Rectal smooth muscle tissue (tissue), 1 donor: ENCODE data around the gene NCKAP5L.
A peak's percentile ranks its signal among the peaks of the same experiment; 100 is the strongest.
"Not testable (repeated sequence)": the region's sequence is repeated elsewhere in the genome, so short reads cannot be mapped to it uniquely, and the experiment has no call there.

Experiments used
- H3K27ac ChIP-seq: one replicate; pipeline ENCODE4 v1.7.0; 2013; ENCODE audit warnings: low read depth, low read length, inconsistent platforms
- H3K27me3 ChIP-seq: one replicate; pipeline ENCODE4 v1.7.0; 2013; ENCODE audit warnings: low read length; ENCODE audit not compliant: control insufficient read depth, insufficient read depth
- H3K36me3 ChIP-seq: one replicate; pipeline ENCODE4 v1.7.0; 2013; ENCODE audit warnings: low read length; ENCODE audit not compliant: control insufficient read depth, insufficient read depth
- H3K4me1 ChIP-seq: one replicate; pipeline ENCODE4 v1.7.0; 2013; ENCODE audit warnings: low read length; ENCODE audit not compliant: control insufficient read depth, insufficient read depth
- H3K4me3 ChIP-seq: one replicate; pipeline ENCODE4 v1.7.0; 2013; ENCODE audit warnings: low read length
- H3K9ac ChIP-seq: one replicate; pipeline ENCODE4 v1.7.0; 2013; ENCODE audit warnings: low read length

Gene NCKAP5L

DNA sequence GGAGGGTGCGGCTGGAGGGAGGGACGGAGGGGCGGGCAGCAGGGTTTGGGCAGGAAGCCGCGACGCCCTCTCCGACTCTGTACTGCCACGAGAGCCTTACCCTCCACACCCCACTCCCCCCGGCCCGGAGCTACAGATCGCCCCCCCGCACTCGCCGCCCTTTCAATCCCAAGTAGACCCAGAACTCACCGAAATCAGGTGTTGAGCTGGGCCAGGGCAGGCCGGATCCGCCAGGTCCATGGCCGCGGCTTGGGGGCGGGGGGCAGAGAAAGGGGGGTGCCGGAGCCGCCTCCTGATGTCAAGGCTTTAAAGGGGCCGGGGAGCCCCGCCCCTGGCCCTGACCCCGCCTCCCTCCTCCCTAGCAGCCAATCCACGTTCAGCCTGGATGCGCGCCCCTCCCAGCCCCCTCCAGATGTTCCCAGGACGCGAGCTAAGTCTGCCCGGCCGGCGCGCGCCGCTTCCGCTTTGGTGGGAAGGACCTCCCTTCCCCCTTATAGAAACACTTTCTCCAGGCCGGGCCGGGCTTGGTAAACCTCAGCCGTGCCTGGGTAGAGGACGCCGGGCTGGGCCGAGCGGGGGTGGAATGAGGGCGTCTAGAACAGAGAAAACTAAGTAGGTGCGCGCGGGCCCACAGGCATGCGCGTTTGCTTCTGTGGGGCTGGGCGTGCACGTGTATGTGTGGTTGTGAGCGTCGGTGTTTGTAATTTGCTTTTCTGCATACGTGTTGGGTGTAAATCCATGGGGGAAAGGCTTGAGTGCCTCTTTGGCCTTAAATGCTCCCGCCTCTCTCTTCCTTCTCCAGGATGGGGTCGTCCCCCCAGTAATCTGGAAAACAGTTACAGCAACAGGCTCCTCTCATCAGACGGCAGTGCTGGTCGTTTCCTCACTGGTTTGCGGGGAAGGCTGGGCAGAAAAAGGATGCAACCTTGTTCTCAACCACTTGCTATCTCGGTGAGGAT lies at the start of gene NCKAP5L:
TSS of gene NCKAP5L (minus strand) at position 281 of the 959 bp plus-strand sequence. CDS start 24,369 bp downstream, outside the sequence.
- Histone ChIP-seq H3K27ac (peak within 1 kb of the TSS; percentile 92), H3K9ac (peak within 1 kb of the TSS; percentile 57), H3K27me3 (no peaks in the 10 kb centered on the region), H3K4me1 (peaks cover 13% of the 10 kb centered on the region), H3K4me3 (peak within 1 kb of the TSS; percentile 78), H3K36me3 (no peaks in the 10 kb centered on the region)

- Histone ChIP-seq H3K4me1 (no peaks in the 10 kb centered on the region), H3K27me3 (no peaks in the 10 kb centered on the region), H3K4me3 (no peak overlapping the region), H3K36me3 (no peaks in the 10 kb centered on the region), H3K27ac (no peak overlapping the region), H3K9ac (no peak overlapping the region)
Measured at GRCh38 chr12:49877066-49877465, 48.9 kb upstream of the NCKAP5L start.

GRCh38 chr12:49876070-49876469 lies 47.9 kb upstream of the NCKAP5L start:
- Histone ChIP-seq H3K4me3 (no peak overlapping the region), H3K27ac (no peak overlapping the region), H3K4me1 (no peaks in the 10 kb centered on the region), H3K27me3 (no peaks in the 10 kb centered on the region), H3K36me3 (no peaks in the 10 kb centered on the region), H3K9ac (no peak overlapping the region)

GRCh38 chr12:49875115-49875720 lies 47.0 kb upstream of the NCKAP5L start:
- H3K4me1 ChIP-seq = no peaks in the 10 kb centered on the region
- H3K27ac ChIP-seq = no peak overlapping the region
- H3K27me3 ChIP-seq = no peaks in the 10 kb centered on the region
- H3K4me3 ChIP-seq = no peak overlapping the region
- no peaks in the 10 kb centered on the region for H3K36me3 ChIP-seq
- no peak overlapping the region for H3K9ac ChIP-seq

DNA sequence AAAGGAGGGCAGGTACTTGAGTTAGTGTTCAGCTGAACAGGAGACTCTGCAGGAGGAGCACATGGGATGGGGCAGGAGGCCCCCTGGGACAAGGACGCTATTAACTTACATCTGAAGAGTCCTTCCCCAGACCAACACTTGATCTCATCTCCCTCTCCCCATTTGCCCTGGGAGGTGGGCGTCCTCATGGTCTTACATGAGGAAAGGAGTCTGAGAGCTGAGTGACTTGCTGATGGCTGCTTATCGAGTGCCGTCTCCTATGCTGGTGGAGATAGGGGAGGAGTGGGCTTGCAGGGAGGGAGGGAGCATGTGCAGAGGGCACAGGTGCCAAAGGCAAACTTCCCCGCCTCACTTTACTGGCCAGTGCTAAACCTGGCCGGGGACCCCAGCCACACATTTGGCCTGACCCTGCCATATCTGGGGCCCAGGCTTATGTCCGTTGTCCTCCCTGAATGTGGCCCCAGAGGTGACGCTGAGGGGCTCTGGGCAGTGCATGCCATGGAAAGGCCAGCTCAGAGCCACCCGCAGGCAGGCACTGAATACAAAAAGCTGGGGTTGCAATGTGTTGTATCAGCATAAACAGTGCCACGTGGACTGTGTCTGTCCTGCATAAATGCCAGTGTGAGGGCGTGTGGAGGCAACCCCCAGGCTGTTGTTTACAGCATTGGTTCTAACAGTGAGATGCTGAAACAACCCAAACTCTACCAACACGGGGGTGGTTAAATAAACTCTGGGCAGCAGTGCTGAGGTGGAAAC lies 46.1 kb upstream of the NCKAP5L start:
- H3K4me3 ChIP-seq = no peak overlapping the region
- no peaks in the 10 kb centered on the region for H3K27me3 ChIP-seq
- no peak overlapping the region for H3K9ac ChIP-seq
- H3K27ac ChIP-seq = no peak overlapping the region
- no peaks in the 10 kb centered on the region for H3K4me1 ChIP-seq
- no peaks in the 10 kb centered on the region for H3K36me3 ChIP-seq

DNA sequence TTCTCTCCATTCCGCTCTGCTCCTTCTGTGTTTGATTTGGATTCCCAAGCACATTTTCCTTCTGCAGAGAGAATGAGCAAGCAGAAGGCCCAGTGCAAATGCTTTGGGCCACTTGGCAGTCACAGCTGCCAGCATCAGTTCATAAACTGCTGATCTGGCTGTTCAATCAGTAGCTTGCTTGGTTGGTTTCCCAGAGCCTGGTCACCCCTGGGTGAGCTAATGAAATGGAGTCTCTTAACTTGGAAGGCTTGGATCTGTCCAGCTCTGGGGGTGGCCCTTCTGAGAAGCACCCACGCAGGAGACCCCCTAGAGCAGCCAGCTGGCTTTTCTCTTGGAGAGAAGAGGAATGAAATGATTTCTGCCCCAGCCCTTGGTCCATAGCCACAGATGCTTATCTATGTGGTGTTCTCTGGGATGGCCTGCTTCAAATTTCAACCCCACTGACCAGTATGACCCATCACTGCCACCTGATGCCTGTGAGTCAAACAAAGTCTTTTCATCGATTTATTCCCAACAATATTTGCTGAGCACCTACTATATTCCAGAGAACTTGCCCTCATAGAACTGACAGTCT lies 45.2 kb upstream of the NCKAP5L start:
- Histone ChIP-seq H3K27me3 (no peaks in the 10 kb centered on the region), H3K27ac (no peak overlapping the region), H3K4me3 (no peak overlapping the region), H3K4me1 (no peaks in the 10 kb centered on the region), H3K9ac (no peak overlapping the region), H3K36me3 (no peaks in the 10 kb centered on the region)

- no peak overlapping the region for H3K9ac ChIP-seq
- H3K4me3 ChIP-seq = no peak overlapping the region
- H3K27me3 ChIP-seq = no peaks in the 10 kb centered on the region
- H3K27ac ChIP-seq = no peak overlapping the region
- H3K36me3 ChIP-seq = no peaks in the 10 kb centered on the region
- no peaks in the 10 kb centered on the region for H3K4me1 ChIP-seq
Measured at GRCh38 chr12:49872781-49873181, 44.6 kb upstream of the NCKAP5L start.

DNA sequence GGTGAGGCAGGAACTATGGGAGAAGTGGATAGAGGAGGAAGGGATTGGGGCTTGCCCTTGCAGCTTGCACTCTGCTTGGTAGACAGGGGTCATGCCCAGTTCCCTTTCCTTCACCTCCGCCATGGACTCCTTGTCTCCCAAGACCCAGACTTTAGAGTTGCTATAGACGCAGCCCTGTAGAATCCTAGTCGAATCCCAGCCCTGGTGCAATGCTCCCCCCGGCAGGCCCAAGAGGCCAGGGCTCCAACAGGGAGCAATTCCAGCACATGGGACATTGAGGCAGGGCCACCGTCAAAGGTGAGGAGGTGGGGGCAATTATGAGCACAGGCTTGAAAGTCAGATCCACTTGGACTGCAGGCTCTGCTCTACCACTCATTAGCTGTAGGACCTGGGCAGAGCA lies 44.2 kb upstream of the NCKAP5L start:
- no peaks in the 10 kb centered on the region for H3K4me1 ChIP-seq
- no peaks in the 10 kb centered on the region for H3K27me3 ChIP-seq
- no peak overlapping the region for H3K27ac ChIP-seq
- no peak overlapping the region for H3K4me3 ChIP-seq
- no peak overlapping the region for H3K9ac ChIP-seq
- H3K36me3 ChIP-seq = no peaks in the 10 kb centered on the region

DNA sequence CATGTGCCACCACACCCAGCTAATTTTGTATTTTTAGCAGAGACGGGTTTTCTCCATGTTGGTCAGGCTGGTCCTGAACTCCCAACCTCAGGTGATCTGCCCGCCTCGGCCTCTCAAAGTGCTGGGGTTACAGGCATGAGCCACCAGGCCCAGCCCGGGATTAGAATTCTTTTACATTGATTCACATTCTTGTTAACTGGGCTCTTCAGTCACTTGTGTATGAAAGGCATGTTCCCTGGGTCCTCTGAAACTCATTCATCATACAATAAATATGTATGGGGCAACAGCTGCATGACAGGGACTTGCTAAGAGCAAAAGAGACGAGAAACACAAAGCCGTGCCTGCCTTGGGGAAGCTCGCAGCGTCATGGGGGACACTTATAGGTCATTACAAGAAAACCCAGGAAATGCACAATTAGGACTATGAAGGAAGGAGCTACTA lies 43.6 kb upstream of the NCKAP5L start:
- not testable (repeated sequence) for H3K27me3 ChIP-seq, H3K9ac ChIP-seq, H3K36me3 ChIP-seq, H3K4me1 ChIP-seq, H3K27ac ChIP-seq, H3K4me3 ChIP-seq

GRCh38 chr12:49871263-49871561 lies 43.0 kb upstream of the NCKAP5L start:
- Histone ChIP-seq H3K36me3 (no peaks in the 10 kb centered on the region), H3K27ac (no peak overlapping the region), H3K4me3 (no peak overlapping the region), H3K4me1 (no peaks in the 10 kb centered on the region), H3K27me3 (no peaks in the 10 kb centered on the region), H3K9ac (no peak overlapping the region)

DNA sequence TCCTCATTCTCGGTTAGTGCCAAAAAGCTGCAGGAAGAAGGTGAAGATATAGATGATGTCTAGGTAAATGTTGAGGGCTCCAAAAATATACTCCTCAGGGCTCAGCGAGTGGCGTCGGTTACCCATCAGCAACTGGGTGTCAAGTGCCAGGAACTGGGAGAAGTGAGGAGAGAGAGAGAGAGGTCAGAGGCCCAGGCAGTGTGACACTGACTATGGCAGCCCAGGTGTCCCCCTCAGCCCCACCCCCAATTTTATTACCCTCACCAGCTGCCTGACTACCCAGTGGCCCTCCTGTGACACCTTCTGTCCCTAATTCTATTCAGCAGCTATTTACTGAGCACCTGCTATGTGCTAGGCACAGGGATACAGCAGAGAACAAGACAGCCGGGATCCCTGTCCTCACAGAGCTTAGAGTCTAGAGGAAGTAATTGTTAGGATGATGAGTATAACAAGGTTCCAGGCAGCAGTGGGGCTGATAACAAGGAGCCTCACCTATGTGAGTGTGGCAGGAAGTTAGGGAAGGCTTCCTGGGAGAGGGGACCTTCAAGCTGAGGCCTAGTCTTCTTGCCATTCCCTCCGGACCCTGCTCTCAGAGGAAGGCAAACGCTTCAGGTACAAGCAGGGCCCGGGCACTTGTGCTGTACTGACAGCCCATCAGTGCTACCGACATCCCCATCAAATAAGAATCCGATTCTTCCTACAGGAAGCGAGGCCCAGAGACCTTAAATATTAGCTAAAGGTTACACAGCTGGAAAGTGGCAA lies 42.5 kb upstream of the NCKAP5L start:
- Histone ChIP-seq H3K27ac (no peak overlapping the region), H3K36me3 (no peaks in the 10 kb centered on the region), H3K9ac (no peak overlapping the region), H3K4me3 (no peak overlapping the region), H3K4me1 (no peaks in the 10 kb centered on the region), H3K27me3 (no peaks in the 10 kb centered on the region)
